K562 (cell line): ENCODE data around the gene CD46. TPM values are rescaled to one million over a fixed set of nuclear protein-coding genes. Genes with fewer than 3 reads are reported as not detected.

Experiments used
- ARNT ChIP-seq, 2 experiments: fragments of 450-650 bp; IDR thresholded peaks; 2 replicates each; pipeline ENCODE4 v1.6.1; 2016; ENCODE audit warnings: mild to moderate bottlenecking in 1 of 2
- BHLHE40 ChIP-seq: IDR thresholded peaks from 2 replicates; pipeline ENCODE4 v1.6.1; 2011; ENCODE audit warnings: low read length, improper control_type of control experiment
- CBFA2T2 ChIP-seq: fragments of 450-650 bp; conservative IDR thresholded peaks from 2 replicates; pipeline ENCODE4 v1.6.1; 2017; ENCODE audit warnings: mild to moderate bottlenecking
- DPF2 ChIP-seq: fragments of 450-650 bp; IDR thresholded peaks from 2 replicates; pipeline ENCODE4 v1.6.1; 2016
- HSF4 ChIP-seq: fragments of 250-450 bp; sonication (Bioruptor Pico); IDR thresholded peaks from 2 replicates; pipeline ENCODE4 v2.1.2; 2022; ENCODE audit warnings: mild to moderate bottlenecking, moderate library complexity, borderline replicate concordance
- MAZ ChIP-seq, 2 experiments: fragments of 450-650 bp in 1 of 2; sonication (generic) in 1 of 2; formaldehyde crosslinking; IDR thresholded peaks in 1 of 2; conservative IDR thresholded peaks in 1 of 2; 2 replicates each; pipeline versions ENCODE4 v1.4.0 to v1.5.0; 2020; ENCODE audit warnings: mild to moderate bottlenecking in 1 of 2, missing genetic modification reagents in 1 of 2
- MYNN ChIP-seq, 2 experiments: sonication (generic); formaldehyde crosslinking in 1 of 2; IDR thresholded peaks; 2 replicates each; pipeline versions ENCODE4 v1.5.0 to v1.6.1; 2016 to 2020; ENCODE audit warnings: antibody characterized with exemption in 1 of 2, missing genetic modification reagents in 1 of 2
- NFIC ChIP-seq: fragments of 450-650 bp; IDR thresholded peaks from 2 replicates; pipeline ENCODE4 v1.6.1; 2017; ENCODE audit warnings: mild to moderate bottlenecking, inconsistent platforms
- RBFOX2 ChIP-seq: fragments of 200-400 bp; formaldehyde crosslinking; IDR thresholded peaks from 2 replicates; pipeline ENCODE4 v1.6.1; 2017; ENCODE audit warnings: low read depth, mild to moderate bottlenecking, low read length, moderate library complexity
- SMAD4 ChIP-seq: fragments of 250-450 bp; sonication (Bioruptor Pico); conservative IDR thresholded peaks from 2 replicates; pipeline ENCODE4 v1.8.0; 2021; ENCODE audit warnings: inconsistent platforms, mild to moderate bottlenecking, moderate library complexity
- SRF ChIP-seq, 2 experiments: fragments of 250-450, 450-650 bp in 1 of 2; sonication (Bioruptor Pico) in 1 of 2; sonication (generic) in 1 of 2; formaldehyde crosslinking; IDR thresholded peaks; 2 replicates each; pipeline versions ENCODE4 v1.5.0 to v1.5.1; 2020 to 2022; ENCODE audit warnings: mild to moderate bottlenecking in 1 of 2, missing genetic modification reagents in 1 of 2
- TAF15 ChIP-seq: fragments of 200-400 bp; formaldehyde crosslinking; IDR thresholded peaks from 2 replicates; pipeline ENCODE4 v1.6.1; 2017; ENCODE audit warnings: mild to moderate bottlenecking, low read depth, low read length, moderate library complexity
- TBP ChIP-seq: optimal IDR thresholded peaks from 2 replicates; pipeline ENCODE3; 2011; ENCODE audit warnings: low read depth, low read length, improper control_type of control experiment
- YY1 ChIP-seq, 3 experiments: IDR thresholded peaks; 2 replicates each; pipeline ENCODE4 v1.6.1; 2011; ENCODE audit warnings: low read length in 2 of 3, mild to moderate bottlenecking in 2 of 3, moderate library complexity in 2 of 3, borderline replicate concordance in 1 of 3, control low read depth in 1 of 3, low read depth in 1 of 3; ENCODE audit not compliant: insufficient read depth in 3 of 3, insufficient replicate concordance in 2 of 3, control insufficient read depth in 1 of 3, insufficient read length in 1 of 3; ENCODE audit errors: extremely low read depth in 1 of 3
- ZBTB43 ChIP-seq: sonication (generic); formaldehyde crosslinking; IDR thresholded peaks from 2 replicates; pipeline ENCODE4 v1.8.0; 2023; ENCODE audit warnings: mild to moderate bottlenecking, missing genetic modification reagents
- ZBTB7A ChIP-seq: IDR thresholded peaks from 2 replicates; pipeline ENCODE4 v1.6.1; 2011; ENCODE audit warnings: low read depth, mild to moderate bottlenecking, low read length, moderate library complexity, borderline replicate concordance; ENCODE audit not compliant: control insufficient read depth
- ZNF175 ChIP-seq: fragments of 200-800 bp; sonication (Bioruptor generic); IDR thresholded peaks from 2 replicates; pipeline ENCODE4 v1.6.1; 2016; ENCODE audit warnings: low read depth, mild to moderate bottlenecking, missing genetic modification characterization, missing compliant biosample characterization
- ZNF3 ChIP-seq: fragments of 250-450 bp; sonication (Bioruptor Pico); IDR thresholded peaks from 2 replicates; pipeline ENCODE4 v1.5.0; 2021; ENCODE audit warnings: mild to moderate bottlenecking, moderate library complexity
- ZNF583 ChIP-seq: fragments of 250-450 bp; sonication (Bioruptor Pico); IDR thresholded peaks from 2 replicates; pipeline ENCODE4 v1.4.0; 2020
- ZNF592 ChIP-seq: fragments of 450-650 bp; IDR thresholded peaks from 2 replicates; pipeline ENCODE4 v1.6.1; 2017; ENCODE audit warnings: antibody characterized with exemption, mild to moderate bottlenecking
- ZNF668 ChIP-seq: fragments of 250-450 bp; sonication (Bioruptor Pico); IDR thresholded peaks from 2 replicates; pipeline ENCODE4 v1.8.0; 2022; ENCODE audit warnings: mild to moderate bottlenecking, inconsistent platforms
- ZNF75A ChIP-seq: fragments of 450-650 bp; formaldehyde crosslinking; IDR thresholded peaks from 2 replicates; pipeline ENCODE4 v1.4.0; 2020; ENCODE audit warnings: mild to moderate bottlenecking
- polyA plus RNA-seq, 8 experiments: library from polyadenylated mRNA; depleted of rRNA in 4 of 8; stranded (reverse) in 5 of 8; unstranded in 3 of 8; fragments of >200 nt; fragmentation: Nextera tagmentation in 2 of 8; fragmentation: Illumina TruSeq in 1 of 8; extraction: Ambion mirVana in 2 of 8; extraction: Trizol in 1 of 8; gene quantifications; 2 replicates each; pipeline versions ENCODE4 v1.2.1 to v1.2.3, GENCODE V29; 2011 to 2014; ENCODE audit warnings: inconsistent platforms in 1 of 8, missing spikeins in 1 of 8
- total RNA-seq, 7 experiments: library from RNA; depleted of rRNA in 6 of 7; stranded (reverse); fragments of >200 nt in 6 of 7; fragmentation: Illumina TruSeq in 2 of 7; extraction: Trizol in 2 of 7; gene quantifications; 2 replicates each; pipeline versions ENCODE4 v1.2.1 to v1.2.3, GENCODE V29; 2011 to 2021; ENCODE audit warnings: low replicate concordance in 1 of 7

Gene CD46
- total and polyA plus RNA-seq, 9 of the 15 experiments (the other 6 are each of a cell fraction or from before 2014, with no cell fraction given) = 87.9 to 374 (median 156) TPM

- TF ChIP-seq ZNF175 (CRISPR knock-in tag) (peak; percentile 73; the same call in 1 of the 2 replicates), SRF (CRISPR knock-in tag; IDR thresholded peaks at IDR 0.05) (no peak), TAF15 (no peak), ARNT (IDR thresholded peaks at IDR 0.05) (peak in 1 of 2 experiments; percentile 9; a peak in 1 of 4 replicates), RBFOX2 (peak; percentile 24; the same call in 1 of the 2 replicates), TBP (peak; percentile 51), ZNF668 (CRISPR knock-in tag) (peak; percentile 62; the same call in 1 of the 2 replicates), ZNF583 (CRISPR knock-in tag) (0 out of 2 replicates have a peak, but pooled peaks have one; percentile 50), SMAD4 (peak; percentile 84), NFIC (no peak), CBFA2T2 (no peak), BHLHE40 (peak; percentile 67), ZNF75A (CRISPR knock-in tag) (0 out of 2 replicates have a peak, but pooled peaks have one; percentile 44), ZBTB43 (CRISPR knock-in tag) (no peak), ZBTB7A (peak; percentile 58; the same call in 1 of the 2 replicates), DPF2 (peak; percentile 50), HSF4 (CRISPR knock-in tag) (0 out of 2 replicates have a peak, but pooled peaks have one; percentile 16), MAZ (CRISPR knock-in tag; conservative IDR thresholded peaks at IDR 0.05 in 1 of 2, IDR thresholded peaks at IDR 0.05 in 1 of 2) (peak; percentile 21 to 66; a peak in 1 of 4 replicates), ZNF3 (CRISPR knock-in tag) (no peak), ZNF592 (peak; percentile 95), YY1 (IDR thresholded peaks at IDR 0.05; ENCODE audit: borderline replicate concordance in 1 of 3, control insufficient read depth in 1 of 3, extremely low read depth in 1 of 3, insufficient read depth in 3 of 3, insufficient read length in 1 of 3, insufficient replicate concordance in 2 of 3, low read depth in 1 of 3, low read length in 2 of 3) (peak; percentile 11 to 75 (median 25)), MYNN (IDR thresholded peaks at IDR 0.05) (peak; percentile 15; the same call in 1 of the 2 replicates), MYNN (CRISPR knock-in tag; IDR thresholded peaks at IDR 0.05) (no peak)
These were observed 4.0 kb upstream of the CD46 start (continued) for GRCh38 chr1:207747627-207748492.
